MM.1S (cell line): ENCODE results near the gene BTG4.

Experiments
- EZH2phosphoT487 ChIP-seq: fragments of 300-600 bp; sonication (generic); IDR thresholded peaks from 2 replicates; pipeline ENCODE4 v1.6.1; 2018; ENCODE audit warnings: antibody characterized with exemption, low read length
- TF ChIP-seq, protein P1 (sequence below): fragments of 300-600 bp; sonication (generic); IDR thresholded peaks from 2 replicates; pipeline ENCODE4 v1.5.1; 2016; ENCODE audit warnings: antibody characterized with exemption, low read length, mixed read lengths

GRCh38 chr11:111446404-111447111 lies 65.6 kb downstream of the BTG4 start:
- TF ChIP-seq, protein P1, sequence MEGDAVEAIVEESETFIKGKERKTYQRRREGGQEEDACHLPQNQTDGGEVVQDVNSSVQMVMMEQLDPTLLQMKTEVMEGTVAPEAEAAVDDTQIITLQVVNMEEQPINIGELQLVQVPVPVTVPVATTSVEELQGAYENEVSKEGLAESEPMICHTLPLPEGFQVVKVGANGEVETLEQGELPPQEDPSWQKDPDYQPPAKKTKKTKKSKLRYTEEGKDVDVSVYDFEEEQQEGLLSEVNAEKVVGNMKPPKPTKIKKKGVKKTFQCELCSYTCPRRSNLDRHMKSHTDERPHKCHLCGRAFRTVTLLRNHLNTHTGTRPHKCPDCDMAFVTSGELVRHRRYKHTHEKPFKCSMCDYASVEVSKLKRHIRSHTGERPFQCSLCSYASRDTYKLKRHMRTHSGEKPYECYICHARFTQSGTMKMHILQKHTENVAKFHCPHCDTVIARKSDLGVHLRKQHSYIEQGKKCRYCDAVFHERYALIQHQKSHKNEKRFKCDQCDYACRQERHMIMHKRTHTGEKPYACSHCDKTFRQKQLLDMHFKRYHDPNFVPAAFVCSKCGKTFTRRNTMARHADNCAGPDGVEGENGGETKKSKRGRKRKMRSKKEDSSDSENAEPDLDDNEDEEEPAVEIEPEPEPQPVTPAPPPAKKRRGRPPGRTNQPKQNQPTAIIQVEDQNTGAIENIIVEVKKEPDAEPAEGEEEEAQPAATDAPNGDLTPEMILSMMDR = peak; percentile 93
- TF ChIP-seq EZH2phosphoT487 = no peak
